ENCODE data around the gene LMOD3.

- TF ChIP-seq CTCF (IDR thresholded peaks at IDR 0.05; ENCODE audit: low read depth, low read length) = no peak
- TF ChIP-seq EZH2phosphoT487 (IDR thresholded peaks at IDR 0.05; ENCODE audit: low read depth) = no peak
Measured at GRCh38 chr3:69165744-69166143, 43.3 kb upstream of the LMOD3 start.
